SU-DHL-6 (cell line): Measurements from ENCODE around the gene FPR2.

Experiments used
- H2AFZ ChIP-seq: fragments of 200-600 bp; sonication (generic); 2 replicates; pipeline ENCODE4 v1.6.1; 2014; ENCODE audit warnings: low read depth, mild to moderate bottlenecking, moderate library complexity, mixed read lengths, antibody characterized with exemption, low read length; ENCODE audit not compliant: severe bottlenecking
- H3F3A ChIP-seq: fragments of 200-600 bp; shearing (Covaris generic); 2 replicates; pipeline ENCODE4 v1.6.0; 2016; ENCODE audit warnings: antibody characterized with exemption, mild to moderate bottlenecking; ENCODE audit not compliant: insufficient read depth
- H3K27ac ChIP-seq: fragments of 200-600 bp; sonication (generic); 2 replicates; pipeline ENCODE4 v1.5.1; 2016; ENCODE audit warnings: low read depth, mild to moderate bottlenecking, low read length, moderate library complexity, mixed read lengths
- H3K27me3 ChIP-seq: fragments of 200-600 bp; sonication (generic), shearing (Covaris generic); 2 replicates; pipeline ENCODE4 v1.6.0; 2014; ENCODE audit warnings: mild to moderate bottlenecking, low read length
- H3K36me3 ChIP-seq: fragments of 200-600 bp; sonication (generic); 2 replicates; pipeline ENCODE4 v1.6.1; 2014; ENCODE audit warnings: mild to moderate bottlenecking, low read length, mixed read lengths
- H3K4me2 ChIP-seq: fragments of 300-600, 200-600 bp; shearing (Covaris generic), sonication (generic); 2 replicates; pipeline ENCODE4 v1.6.0; 2014; ENCODE audit warnings: low read length, low read depth, mild to moderate bottlenecking; ENCODE audit not compliant: poor library complexity, severe bottlenecking
- H3K4me3 ChIP-seq: fragments of 200-600 bp; sonication (generic); 2 replicates; pipeline ENCODE4 v1.5.1; 2014; ENCODE audit warnings: antibody characterized with exemption, low read length, mild to moderate bottlenecking, mixed read lengths; ENCODE audit not compliant: insufficient read depth, poor library complexity, severe bottlenecking
- H3K79me2 ChIP-seq: fragments of 200-600 bp; sonication (generic); 2 replicates; pipeline ENCODE4 v1.6.1; 2014; ENCODE audit warnings: mild to moderate bottlenecking, low read length, moderate library complexity; ENCODE audit not compliant: insufficient read depth
- H3K9ac ChIP-seq: fragments of 200-600 bp; sonication (generic); 2 replicates; pipeline ENCODE4 v1.7.0; 2014; ENCODE audit warnings: mild to moderate bottlenecking, low read length
- H3K9me2 ChIP-seq: fragments of 200-600 bp; sonication (generic); replicated peaks from 2 replicates; pipeline ENCODE4 v1.6.1; 2014; ENCODE audit warnings: low read length; ENCODE audit not compliant: insufficient read depth
- H3K9me3 ChIP-seq: fragments of 200-600 bp; sonication (generic); 2 replicates; pipeline ENCODE4 v1.6.1; 2014; ENCODE audit warnings: low read length, mixed read lengths; ENCODE audit not compliant: insufficient read depth
- H4K20me1 ChIP-seq: fragments of 200-600 bp; sonication (generic); 2 replicates; pipeline ENCODE4 v1.6.1; 2014; ENCODE audit warnings: low read depth, mild to moderate bottlenecking, antibody characterized with exemption, low read length, moderate library complexity, mixed read lengths
- EZH2phosphoT487 ChIP-seq: fragments of 200-600 bp; sonication (generic), shearing (Covaris generic); conservative IDR thresholded peaks from 2 replicates; pipeline ENCODE4 v1.6.1; 2018; ENCODE audit warnings: mild to moderate bottlenecking, antibody characterized with exemption, low read length, moderate library complexity, mixed read lengths
- TF ChIP-seq, protein P1 (sequence below): fragments of 200-600 bp; sonication (generic); IDR thresholded peaks from one replicate; pipeline ENCODE4 v1.5.1; 2017; ENCODE audit warnings: antibody characterized with exemption, mild to moderate bottlenecking, low read length, moderate library complexity; ENCODE audit not compliant: insufficient read depth, poor library complexity, severe bottlenecking

The FPR2 gene

GRCh38 chr19:51743405-51743804 is 17.6 kb upstream of the FPR2 start:
- no peak overlapping the region for H3K4me3 ChIP-seq
- H3K9me3 ChIP-seq = no peaks in the 10 kb centered on the region
- no peak overlapping the region for H3K4me2 ChIP-seq
- H3K27me3 ChIP-seq = no peaks in the 10 kb centered on the region
- H3K36me3 ChIP-seq = no peaks in the 10 kb centered on the region
- H2AFZ ChIP-seq = no peak overlapping the region
- no peak overlapping the region for H3K9ac ChIP-seq
- no peak overlapping the region for H3K27ac ChIP-seq
- H3F3A ChIP-seq = no peaks in the 10 kb centered on the region
- no peak for TF ChIP-seq EZH2phosphoT487
- TF ChIP-seq, protein P1, sequence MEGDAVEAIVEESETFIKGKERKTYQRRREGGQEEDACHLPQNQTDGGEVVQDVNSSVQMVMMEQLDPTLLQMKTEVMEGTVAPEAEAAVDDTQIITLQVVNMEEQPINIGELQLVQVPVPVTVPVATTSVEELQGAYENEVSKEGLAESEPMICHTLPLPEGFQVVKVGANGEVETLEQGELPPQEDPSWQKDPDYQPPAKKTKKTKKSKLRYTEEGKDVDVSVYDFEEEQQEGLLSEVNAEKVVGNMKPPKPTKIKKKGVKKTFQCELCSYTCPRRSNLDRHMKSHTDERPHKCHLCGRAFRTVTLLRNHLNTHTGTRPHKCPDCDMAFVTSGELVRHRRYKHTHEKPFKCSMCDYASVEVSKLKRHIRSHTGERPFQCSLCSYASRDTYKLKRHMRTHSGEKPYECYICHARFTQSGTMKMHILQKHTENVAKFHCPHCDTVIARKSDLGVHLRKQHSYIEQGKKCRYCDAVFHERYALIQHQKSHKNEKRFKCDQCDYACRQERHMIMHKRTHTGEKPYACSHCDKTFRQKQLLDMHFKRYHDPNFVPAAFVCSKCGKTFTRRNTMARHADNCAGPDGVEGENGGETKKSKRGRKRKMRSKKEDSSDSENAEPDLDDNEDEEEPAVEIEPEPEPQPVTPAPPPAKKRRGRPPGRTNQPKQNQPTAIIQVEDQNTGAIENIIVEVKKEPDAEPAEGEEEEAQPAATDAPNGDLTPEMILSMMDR = no peak
- no peaks in the 10 kb centered on the region for H3K9me2 ChIP-seq
- no peaks in the 10 kb centered on the region for H3K79me2 ChIP-seq
- H4K20me1 ChIP-seq = no peaks in the 10 kb centered on the region

GRCh38 chr19:51746731-51747130 is 14.2 kb upstream of the FPR2 start:
- no peaks in the 10 kb centered on the region for H3K36me3 ChIP-seq
- H3K9me3 ChIP-seq = no peaks in the 10 kb centered on the region
- no peaks in the 10 kb centered on the region for H3F3A ChIP-seq
- no peaks in the 10 kb centered on the region for H3K9me2 ChIP-seq
- no peak overlapping the region for H3K27ac ChIP-seq
- no peak overlapping the region for H3K9ac ChIP-seq
- no peak overlapping the region for H3K4me3 ChIP-seq
- no peaks in the 10 kb centered on the region for H4K20me1 ChIP-seq
- no peak for TF ChIP-seq EZH2phosphoT487
- TF ChIP-seq, protein P1 = no peak
- no peaks in the 10 kb centered on the region for H3K27me3 ChIP-seq
- no peaks in the 10 kb centered on the region for H3K79me2 ChIP-seq
- H2AFZ ChIP-seq = no peak overlapping the region
- H3K4me2 ChIP-seq = no peak overlapping the region

- TF ChIP-seq, protein P1 = no peak
- no peak for TF ChIP-seq EZH2phosphoT487
- Histone ChIP-seq H3K4me3 (no peak overlapping the region), H3K4me2 (no peak overlapping the region), H3F3A (no peaks in the 10 kb centered on the region), H2AFZ (no peak overlapping the region), H3K9ac (no peak overlapping the region), H3K36me3 (no peaks in the 10 kb centered on the region), H3K27ac (no peak overlapping the region), H3K79me2 (no peaks in the 10 kb centered on the region), H3K9me2 (no peaks in the 10 kb centered on the region), H3K27me3 (no peaks in the 10 kb centered on the region), H4K20me1 (no peaks in the 10 kb centered on the region), H3K9me3 (no peaks in the 10 kb centered on the region)
These were observed 11.0 kb upstream of the FPR2 start for GRCh38 chr19:51749979-51750378.
